Measurements from ENCODE around the gene RABEP2. TPM values are rescaled to one million over a fixed set of nuclear protein-coding genes. Genes with fewer than 3 reads are reported as not detected.
A peak's percentile ranks its signal among the peaks of the same experiment; 100 is the strongest.
"Not testable (repeated sequence)": the region's sequence is repeated elsewhere in the genome, so short reads cannot be mapped to it uniquely, and the experiment has no call there.

The RABEP2 gene
- total RNA-seq, 1 donor, result 31.5 TPM

- no peak overlapping the region for H3K27ac ChIP-seq (ENCODE audit: low read depth, low read length)
- no peak for TF ChIP-seq CTCF (IDR thresholded peaks at IDR 0.05; ENCODE audit: extremely low read depth, low read depth, low read length)
- H3K36me3 ChIP-seq (ENCODE audit: insufficient read depth, low read length), result no peaks in the 10 kb centered on the region
- H4K20me1 ChIP-seq (ENCODE audit: insufficient read depth, low read length), result no peaks in the 10 kb centered on the region
- H3K79me2 ChIP-seq (ENCODE audit: insufficient read depth, low read length), result no peaks in the 10 kb centered on the region
- no peak for DNase-seq (ENCODE audit: insufficient read length, low spot score, missing footprints)
- no peak overlapping the region for H2AFZ ChIP-seq (ENCODE audit: low read length)
- H3K4me1 ChIP-seq (ENCODE audit: insufficient read depth, low read length), result no peaks in the 10 kb centered on the region
- H3K4me3 ChIP-seq (ENCODE audit: insufficient read depth, low read length), result no peak overlapping the region
- no peak overlapping the region for H3K4me2 ChIP-seq (ENCODE audit: insufficient read depth, low read length)
- H3K27me3 ChIP-seq (ENCODE audit: insufficient read depth, low read length), result no peaks in the 10 kb centered on the region
- H3K9me3 ChIP-seq (ENCODE audit: low read depth, low read length), result no peaks in the 10 kb centered on the region
Observed at GRCh38 chr16:28895609-28896008, 29.4 kb downstream of the RABEP2 start.

- no peaks in the 10 kb centered on the region for H3K9me3 ChIP-seq (ENCODE audit: low read depth, low read length)
- H3K4me3 ChIP-seq (ENCODE audit: insufficient read depth, low read length), result no peak overlapping the region
- no peak overlapping the region for H2AFZ ChIP-seq (ENCODE audit: low read length)
- H3K27me3 ChIP-seq (ENCODE audit: insufficient read depth, low read length), result no peaks in the 10 kb centered on the region
- no peak for DNase-seq (ENCODE audit: insufficient read length, low spot score, missing footprints)
- no peaks in the 10 kb centered on the region for H3K79me2 ChIP-seq (ENCODE audit: insufficient read depth, low read length)
- TF ChIP-seq CTCF (IDR thresholded peaks at IDR 0.05; ENCODE audit: extremely low read depth, low read depth, low read length), result no peak
- H4K20me1 ChIP-seq (ENCODE audit: insufficient read depth, low read length), result no peaks in the 10 kb centered on the region
- no peak overlapping the region for H3K4me2 ChIP-seq (ENCODE audit: insufficient read depth, low read length)
- no peaks in the 10 kb centered on the region for H3K4me1 ChIP-seq (ENCODE audit: insufficient read depth, low read length)
- no peak overlapping the region for H3K27ac ChIP-seq (ENCODE audit: low read depth, low read length)
- H3K36me3 ChIP-seq (ENCODE audit: insufficient read depth, low read length), result no peaks in the 10 kb centered on the region
Observed at GRCh38 chr16:28893291-28893690, 31.7 kb downstream of the RABEP2 start.

- Histone ChIP-seq H3K79me2 (ENCODE audit: insufficient read depth, low read length) (no peaks in the 10 kb centered on the region), H3K4me1 (ENCODE audit: insufficient read depth, low read length) (no peaks in the 10 kb centered on the region), H2AFZ (ENCODE audit: low read length) (no peak overlapping the region), H3K36me3 (ENCODE audit: insufficient read depth, low read length) (no peaks in the 10 kb centered on the region), H4K20me1 (ENCODE audit: insufficient read depth, low read length) (no peaks in the 10 kb centered on the region), H3K9me3 (ENCODE audit: low read depth, low read length) (no peaks in the 10 kb centered on the region), H3K27me3 (ENCODE audit: insufficient read depth, low read length) (no peaks in the 10 kb centered on the region), H3K4me2 (ENCODE audit: insufficient read depth, low read length) (no peak overlapping the region), H3K27ac (ENCODE audit: low read depth, low read length) (no peak overlapping the region), H3K4me3 (ENCODE audit: insufficient read depth, low read length) (no peak overlapping the region)
- TF ChIP-seq CTCF (IDR thresholded peaks at IDR 0.05; ENCODE audit: extremely low read depth, low read depth, low read length), result no peak
- peak; percentile 3 for DNase-seq (ENCODE audit: insufficient read length, low spot score, missing footprints)
Observed at GRCh38 chr16:28891964-28892890, 32.8 kb downstream of the RABEP2 start.

GRCh38 chr16:28890355-28890754 lies 34.7 kb downstream of the RABEP2 start:
- H3K79me2 ChIP-seq (ENCODE audit: insufficient read depth, low read length); H3K27me3 ChIP-seq (ENCODE audit: insufficient read depth, low read length); H3K36me3 ChIP-seq (ENCODE audit: insufficient read depth, low read length); H3K4me1 ChIP-seq (ENCODE audit: insufficient read depth, low read length); H3K4me3 ChIP-seq (ENCODE audit: insufficient read depth, low read length); DNase-seq (ENCODE audit: insufficient read length, low spot score, missing footprints); H3K9me3 ChIP-seq (ENCODE audit: low read depth, low read length); H4K20me1 ChIP-seq (ENCODE audit: insufficient read depth, low read length); H2AFZ ChIP-seq (ENCODE audit: low read length); H3K4me2 ChIP-seq (ENCODE audit: insufficient read depth, low read length); H3K27ac ChIP-seq (ENCODE audit: low read depth, low read length): not testable (repeated sequence)

Measured in osteoblast (primary cell).